ENCODE results near the gene HIRA.
A peak's percentile ranks its signal among the peaks of the same experiment; 100 is the strongest.
"Not testable (repeated sequence)": the region's sequence is repeated elsewhere in the genome, so short reads cannot be mapped to it uniquely, and the experiment has no call there.

Gene HIRA

GRCh38 chr22:19463491-19464469 lies 32.2 kb upstream of the HIRA start:
- DNase-seq (ENCODE audit: low read depth in 2 of 2) = no peak

- no peak for DNase-seq (ENCODE audit: low read depth in 2 of 2)
Measured at GRCh38 chr22:19463008-19463407, 31.5 kb upstream of the HIRA start.

DNA sequence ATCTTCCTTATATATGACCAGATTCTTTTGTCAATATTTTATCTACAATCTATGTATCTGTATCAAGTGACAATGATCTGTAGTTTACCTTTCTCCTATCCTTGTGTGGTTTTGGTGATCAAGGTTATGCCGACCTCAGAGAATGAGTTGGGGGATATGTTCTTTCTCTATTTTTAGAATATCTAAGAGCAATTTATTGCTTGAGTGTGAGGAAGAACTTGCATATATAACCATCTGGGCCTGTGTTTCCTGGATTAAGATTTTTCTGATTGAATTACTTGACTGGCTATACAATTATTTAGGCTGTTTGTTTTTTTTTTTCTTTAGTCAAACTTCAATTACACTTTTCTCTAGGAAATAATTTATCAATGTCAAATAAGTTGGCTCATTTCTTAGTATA lies 30.0 kb upstream of the HIRA start:
- DNase-seq (ENCODE audit: low read depth in 2 of 2) = no peak

DNA sequence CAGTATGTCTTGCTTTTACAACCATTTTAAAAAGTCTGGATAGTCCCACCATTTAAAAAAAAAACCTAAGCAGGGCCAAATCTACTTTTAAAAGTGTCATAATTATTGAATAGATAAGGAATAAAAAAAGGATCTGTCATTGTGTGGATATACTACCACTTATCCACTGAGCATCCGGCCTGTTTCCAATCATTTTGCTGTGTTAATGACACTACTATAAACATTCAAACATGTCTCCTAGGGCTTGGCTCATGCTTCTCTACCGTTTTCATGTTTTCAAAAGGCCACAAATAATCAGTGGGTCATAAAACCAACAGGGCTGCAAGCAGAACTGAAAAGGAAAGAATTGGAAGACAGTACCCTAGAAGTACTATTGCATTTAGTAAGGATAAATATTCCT lies 28.5 kb upstream of the HIRA start:
- no peak for DNase-seq (ENCODE audit: low read depth in 2 of 2)

- no peak for DNase-seq (ENCODE audit: low read depth in 2 of 2)
Measured at GRCh38 chr22:19457828-19458428, 26.4 kb upstream of the HIRA start.

- DNase-seq (ENCODE audit: low read depth in 2 of 2) = no peak
Measured at GRCh38 chr22:19456541-19456940, 25.0 kb upstream of the HIRA start.

DNA sequence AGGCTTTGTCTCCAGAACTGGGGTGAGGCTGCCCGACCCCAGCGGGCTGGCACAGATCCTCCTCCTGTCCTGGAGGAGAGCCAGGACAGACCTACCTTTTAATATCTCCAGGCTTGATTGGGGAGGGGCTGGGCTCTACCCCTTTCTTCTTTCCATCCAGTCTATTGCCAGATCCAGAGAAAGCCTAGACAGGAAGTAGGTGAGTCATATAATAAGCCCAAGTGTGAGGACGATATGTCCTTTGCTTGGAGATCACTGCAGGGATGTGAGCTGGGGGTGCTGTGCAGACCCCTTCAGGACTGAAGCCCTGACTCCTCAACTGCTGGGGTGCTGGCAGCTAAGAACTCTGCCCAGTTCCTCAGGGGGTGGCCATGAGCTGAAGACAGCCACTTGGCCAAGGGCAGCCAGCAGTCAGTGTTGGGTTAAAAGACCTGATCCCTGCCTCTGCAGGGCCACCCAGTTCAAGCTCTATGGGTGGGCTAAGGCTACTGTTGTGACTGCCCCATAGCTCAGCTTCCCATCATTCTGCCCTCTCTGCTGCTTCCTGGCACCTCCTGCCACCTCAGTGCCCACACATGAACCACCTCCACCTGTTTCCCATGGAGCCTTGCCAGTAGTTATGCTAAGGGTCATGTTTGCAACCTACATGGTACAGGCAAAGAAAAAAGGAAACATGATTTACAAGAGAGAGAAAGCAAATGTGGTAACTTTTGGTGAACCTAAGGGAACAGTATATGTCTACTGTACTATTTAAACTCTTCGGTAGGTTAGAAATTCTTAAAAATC lies 24.2 kb upstream of the HIRA start:
- no peak for DNase-seq (ENCODE audit: low read depth in 2 of 2)

DNA sequence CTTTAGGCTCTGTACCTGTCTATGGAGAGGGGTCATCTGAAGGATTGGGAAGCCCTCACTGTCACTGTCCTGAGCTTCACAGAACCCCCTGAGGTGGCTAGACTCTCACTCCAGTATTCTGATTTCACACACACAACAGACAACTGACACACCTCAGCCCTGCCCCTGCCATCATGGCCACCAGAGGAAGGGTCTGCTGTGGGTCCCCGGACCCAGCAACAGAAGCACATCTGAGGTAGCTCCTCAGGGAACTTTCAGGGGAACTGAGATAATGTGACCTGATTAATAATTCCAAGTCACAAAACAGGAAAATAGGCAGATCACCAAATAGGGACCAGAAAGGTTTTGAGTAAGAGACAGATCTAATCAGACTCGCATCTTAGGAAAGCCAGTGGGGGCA lies 23.5 kb upstream of the HIRA start:
- DNase-seq (ENCODE audit: low read depth in 2 of 2) = no peak

- no peak for DNase-seq (ENCODE audit: low read depth in 2 of 2)
Measured at GRCh38 chr22:19454156-19454555, 22.6 kb upstream of the HIRA start.

GRCh38 chr22:19453718-19454117 lies 22.2 kb upstream of the HIRA start:
- no peak for DNase-seq (ENCODE audit: low read depth in 2 of 2)

- no peak for DNase-seq (ENCODE audit: low read depth in 2 of 2)
Measured at GRCh38 chr22:19451570-19451969, 20.0 kb upstream of the HIRA start.

DNA sequence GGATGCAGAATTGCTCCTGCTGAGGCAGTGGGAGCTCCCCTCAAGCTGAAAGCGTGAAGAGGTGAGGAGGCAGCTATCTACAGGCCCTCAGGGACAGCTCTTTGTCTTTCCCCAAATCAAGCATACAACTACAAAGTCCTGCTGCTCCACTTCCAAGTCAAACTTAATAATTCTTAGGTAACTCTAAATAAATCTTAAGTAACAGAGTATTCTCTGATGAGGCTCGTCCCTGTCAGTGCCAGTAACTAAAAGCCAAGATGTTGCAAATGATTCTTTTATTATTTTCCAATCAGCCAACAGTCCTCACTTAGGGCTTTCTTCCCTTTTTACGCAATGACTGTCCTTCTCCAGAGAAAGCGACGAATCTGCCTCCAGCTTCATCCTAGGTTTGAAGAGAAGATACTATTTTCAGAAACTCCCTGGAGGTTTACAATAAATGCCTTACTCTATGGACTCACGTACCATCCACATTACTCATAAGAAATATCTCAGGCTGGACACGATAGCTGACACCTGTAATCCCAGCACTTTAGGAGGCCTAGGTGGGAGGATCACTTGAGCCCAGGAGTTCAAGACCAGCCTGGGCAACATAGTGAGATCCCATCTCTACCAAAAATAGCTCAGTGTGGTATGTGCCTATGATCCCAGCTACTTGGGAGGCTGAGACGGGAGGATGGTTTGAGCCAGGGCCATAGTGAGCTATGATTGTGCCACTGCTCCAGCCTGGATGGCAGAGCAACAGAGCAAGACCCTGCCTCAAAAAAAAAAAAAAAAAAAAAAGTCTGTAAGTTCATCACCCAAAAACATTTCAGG lies 19.0 kb upstream of the HIRA start:
- DNase-seq (ENCODE audit: low read depth in 2 of 2) = no peak

GRCh38 chr22:19449422-19449767 lies 17.9 kb upstream of the HIRA start:
- no peak for DNase-seq (ENCODE audit: low read depth in 2 of 2)

DNA sequence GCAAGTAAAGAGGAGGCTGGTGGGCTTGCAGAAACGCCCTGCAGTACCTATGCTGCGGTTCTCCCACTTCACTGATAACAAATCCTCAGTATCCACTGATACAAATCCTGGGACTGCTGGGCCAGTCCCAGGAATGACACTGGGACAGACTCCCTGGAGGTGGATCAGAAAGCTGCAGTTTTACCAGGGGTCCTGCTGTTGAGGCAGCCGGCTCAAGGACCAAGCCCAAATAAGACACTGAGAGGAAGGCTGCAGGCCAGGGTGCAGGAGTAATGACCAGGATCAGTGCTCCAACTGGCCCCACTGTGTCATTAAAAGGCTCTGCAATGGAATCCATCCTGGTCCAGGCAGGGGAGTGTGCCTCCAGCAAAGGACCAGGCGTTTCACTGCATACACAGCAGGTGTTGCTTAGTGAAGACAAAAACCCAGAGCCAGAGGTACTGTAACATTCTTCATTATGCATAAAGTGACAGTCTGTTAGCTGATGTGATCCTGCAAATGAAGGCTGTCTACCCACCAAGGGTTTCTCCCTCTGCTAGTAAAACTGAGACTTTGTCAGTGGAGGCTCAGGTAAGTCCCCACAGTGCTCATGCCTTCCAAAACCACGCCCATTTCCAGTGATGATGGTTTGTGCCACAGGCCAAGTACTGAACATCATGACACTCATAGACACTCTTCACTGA lies 17.3 kb upstream of the HIRA start:
- peak in 1 of 2 donors; percentile 41 for DNase-seq (ENCODE audit: low read depth in 2 of 2)

DNA sequence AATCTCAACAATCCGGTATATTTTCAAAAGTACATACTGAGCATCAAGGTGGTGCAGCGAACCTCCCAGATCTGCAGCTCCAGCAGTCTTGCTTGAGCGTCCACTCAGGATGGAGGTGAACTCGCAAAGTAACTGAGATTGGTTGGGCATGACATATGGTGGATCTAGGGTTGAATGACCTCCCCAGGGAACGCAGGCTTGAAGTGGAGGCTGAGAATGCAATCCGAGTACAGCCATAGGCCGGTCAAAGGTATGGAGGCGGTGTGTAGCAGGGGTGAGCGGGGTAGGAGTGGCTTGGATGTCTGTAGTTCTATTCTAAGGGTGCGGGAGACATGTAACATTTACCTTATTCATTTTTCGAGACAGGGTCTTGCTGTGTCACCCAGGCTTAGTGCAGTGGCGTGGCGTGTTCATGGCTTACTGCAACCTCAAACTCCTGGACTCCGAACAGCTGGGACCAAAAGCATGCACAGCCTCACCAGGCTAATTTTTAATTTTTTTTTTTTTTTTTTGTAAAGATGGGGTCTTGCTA lies 16.6 kb upstream of the HIRA start:
- DNase-seq (ENCODE audit: low read depth in 2 of 2) = no peak

DNA sequence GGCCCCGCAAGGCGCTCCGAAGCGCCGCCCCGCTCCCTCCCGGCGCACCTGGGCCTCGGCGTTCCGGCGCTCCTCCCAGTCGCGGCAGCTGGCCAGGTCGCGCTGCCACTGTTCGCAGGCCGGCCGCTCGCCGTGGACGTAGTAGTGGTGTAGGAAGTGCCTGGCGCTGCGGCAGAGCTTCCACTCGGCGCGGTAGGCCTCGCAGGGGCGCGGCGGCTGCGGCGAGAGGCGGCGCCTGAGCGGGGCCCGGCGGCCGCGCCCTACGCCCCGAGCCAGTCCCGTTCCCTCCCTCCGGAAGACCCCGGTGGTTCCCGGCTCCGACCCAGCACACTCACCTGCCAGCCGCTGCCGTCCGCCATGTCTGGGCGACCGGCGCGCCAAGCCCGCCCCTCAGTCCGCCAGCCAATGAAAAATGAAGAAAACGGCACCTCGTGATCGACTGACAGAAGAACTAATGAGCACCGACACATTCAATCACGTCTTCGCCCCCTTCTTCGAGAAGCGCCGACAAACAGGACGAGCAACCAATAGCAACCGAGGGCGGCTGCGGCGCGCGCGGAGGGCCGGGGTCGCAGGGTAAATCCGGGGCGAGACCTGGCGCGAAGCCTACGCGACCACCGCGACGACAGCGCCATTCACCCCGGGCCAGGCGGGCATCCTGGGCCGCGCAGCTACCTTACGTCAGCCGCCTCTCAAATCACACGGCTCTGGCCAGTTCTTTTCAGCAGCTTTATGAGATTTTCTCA lies 16.0 kb upstream of the HIRA start, which contains the start of gene C22orf39:
Gene C22orf39, minus strand, starts transcription at position 382 of the 746 bp plus-strand sequence. Its CDS starts 23 bp downstream, at position 359.
- DNase-seq (ENCODE audit: low read depth in 2 of 2) = peak; percentile 72 to 75

GRCh38 chr22:19446603-19447329 lies 15.2 kb upstream of the HIRA start:
- DNase-seq (ENCODE audit: low read depth in 2 of 2) = no peak

DNA sequence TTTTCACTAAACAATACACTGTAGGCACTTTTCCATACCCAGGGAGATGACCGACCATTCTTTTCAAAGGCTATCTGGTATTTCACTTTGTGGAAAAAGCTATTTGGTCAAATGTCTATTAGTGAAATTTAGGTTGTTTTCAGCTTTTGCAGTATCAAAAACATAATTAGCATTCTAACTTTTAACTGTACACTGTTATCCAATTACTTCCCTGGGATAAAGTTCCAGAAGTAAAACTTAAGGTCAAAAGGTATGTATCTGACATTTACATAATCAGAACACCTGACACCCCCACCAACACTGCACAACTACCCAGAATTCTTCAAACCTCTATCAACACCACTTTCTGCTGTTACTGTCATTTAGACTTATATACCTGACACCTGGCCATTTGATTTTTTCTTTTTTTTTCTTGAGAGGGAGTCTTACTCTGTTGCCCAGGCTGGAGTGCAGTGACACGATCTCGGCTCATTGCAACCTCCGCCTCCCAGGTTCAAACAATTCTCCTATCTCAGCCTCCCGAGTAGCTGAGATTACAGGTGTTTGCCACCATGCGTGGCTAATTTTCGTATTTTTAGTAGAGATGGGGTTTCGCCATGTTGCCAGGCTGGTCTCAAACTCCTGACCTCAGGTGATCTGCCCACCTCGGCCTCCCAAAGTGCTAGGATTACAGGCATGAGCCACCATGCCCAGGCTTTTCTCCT lies 13.9 kb upstream of the HIRA start:
- DNase-seq (ENCODE audit: low read depth in 2 of 2) = not testable (repeated sequence)
